Astrocyte (in vitro differentiated cells and primary cell): ENCODE data around the gene FAM180A. TPM values are rescaled to one million over a fixed set of nuclear protein-coding genes. Genes with fewer than 3 reads are reported as not detected.

Source experiments
- DNase-seq: peaks from one replicate; pipeline ENCODE4 v3.0.0-alpha.2; 2010; ENCODE audit warnings: low read depth
- FAIRE-seq: peaks from 2 replicates; lab custom pipeline; 2011; peaks lifted over from hg19 to GRCh38; lab: Jason Lieb, UNC
- H2AFZ ChIP-seq: 2 replicates; pipeline ENCODE4 v1.6.0; 2012; ENCODE audit warnings: low read depth, low read length, inconsistent platforms
- H3K27ac ChIP-seq: 2 replicates; pipeline ENCODE4 v1.5.1; 2011; ENCODE audit warnings: low read depth, low read length, inconsistent platforms
- H3K27me3 ChIP-seq: 2 replicates; pipeline ENCODE4 v1.6.0; 2011; ENCODE audit warnings: low read length, inconsistent platforms; ENCODE audit not compliant: insufficient read depth
- H3K36me3 ChIP-seq: 2 replicates; pipeline ENCODE4 v1.5.1; 2011; ENCODE audit warnings: low read length, inconsistent platforms; ENCODE audit not compliant: insufficient read depth
- H3K4me1 ChIP-seq: 2 replicates; pipeline ENCODE4 v1.5.1; 2011; ENCODE audit warnings: low read length, inconsistent platforms; ENCODE audit not compliant: insufficient read depth
- H3K4me2 ChIP-seq: 2 replicates; pipeline ENCODE4 v1.6.0; 2012; ENCODE audit warnings: low read length, inconsistent platforms
- H3K4me3 ChIP-seq: 2 replicates; pipeline ENCODE4 v1.5.1; 2011; ENCODE audit warnings: low read depth, mild to moderate bottlenecking, low read length, inconsistent platforms; ENCODE audit not compliant: insufficient read depth
- H3K79me2 ChIP-seq: 2 replicates; pipeline ENCODE4 v1.6.0; 2012; ENCODE audit warnings: mild to moderate bottlenecking, low read length, inconsistent platforms; ENCODE audit not compliant: insufficient read depth
- H3K9ac ChIP-seq: 2 replicates; pipeline ENCODE4 v1.6.0; 2012; ENCODE audit warnings: mild to moderate bottlenecking, low read length, inconsistent platforms
- H3K9me3 ChIP-seq: 2 replicates; pipeline ENCODE4 v1.5.1; 2012; ENCODE audit warnings: low read depth, mild to moderate bottlenecking, low read length, inconsistent platforms; ENCODE audit not compliant: insufficient read depth
- H4K20me1 ChIP-seq: 2 replicates; pipeline ENCODE4 v1.6.0; 2012; ENCODE audit warnings: low read length, inconsistent platforms; ENCODE audit not compliant: insufficient read depth
- H3K27ac Mint-ChIP-seq: one replicate; pipeline ENCODE4 v1.8.0; 2021; ENCODE audit warnings: mild to moderate bottlenecking, mixed read lengths; ENCODE audit not compliant: unreplicated experiment
- H3K27me3 Mint-ChIP-seq: one replicate; pipeline ENCODE4 v1.8.0; 2021; ENCODE audit warnings: low read depth, mixed read lengths; ENCODE audit not compliant: unreplicated experiment
- H3K36me3 Mint-ChIP-seq: one replicate; pipeline ENCODE4 v1.8.0; 2021; ENCODE audit warnings: low read depth, mixed read lengths; ENCODE audit not compliant: unreplicated experiment
- H3K4me1 Mint-ChIP-seq: one replicate; pipeline ENCODE4 v1.8.0; 2021; ENCODE audit warnings: low read depth, mixed read lengths; ENCODE audit not compliant: unreplicated experiment
- H3K4me3 Mint-ChIP-seq: one replicate; pipeline ENCODE4 v1.8.0; 2021; ENCODE audit warnings: mild to moderate bottlenecking, moderate library complexity, mixed read lengths; ENCODE audit not compliant: unreplicated experiment
- H3K9me3 Mint-ChIP-seq: one replicate; pipeline ENCODE4 v1.8.0; 2021; ENCODE audit warnings: mild to moderate bottlenecking, mixed read lengths; ENCODE audit not compliant: unreplicated experiment
- CTCF ChIP-seq: IDR thresholded peaks from 2 replicates; pipeline ENCODE4 v1.5.1; 2011; ENCODE audit warnings: low read depth, mild to moderate bottlenecking, inconsistent platforms, low read length, moderate library complexity; ENCODE audit not compliant: insufficient read depth
- EZH2 ChIP-seq: IDR thresholded peaks from 2 replicates; pipeline ENCODE4 v1.6.1; 2012; ENCODE audit warnings: mild to moderate bottlenecking, low read length, inconsistent platforms; ENCODE audit not compliant: insufficient read depth
- total RNA-seq: library from RNA; stranded (reverse); gene quantifications from 2 replicates; pipeline ENCODE4 v1.2.1, GENCODE V29; 2021

FAM180A gene
- total RNA-seq, 1 donor from 2014 or later, result not detected

- H3K27me3 Mint-ChIP-seq, result peaks cover 20% of the 10 kb centered on the region
- TF ChIP-seq CTCF (no peak), EZH2 (no peak)
- H3K4me1 Mint-ChIP-seq, result peaks cover 6% of the 10 kb centered on the region
- FAIRE-seq (no peak), DNase-seq (no peak)
- no peaks in the 10 kb centered on the region for H3K4me1 ChIP-seq
- peaks cover 4% of the 10 kb centered on the region for H3K27me3 ChIP-seq
- H3K4me3 ChIP-seq, result no peak overlapping the region
- no peak overlapping the region for H3K9ac ChIP-seq
- no peaks in the 10 kb centered on the region for H3K36me3 ChIP-seq
- H3K79me2 ChIP-seq, result no peaks in the 10 kb centered on the region
- H3K9me3 Mint-ChIP-seq, result peaks cover 2% of the 10 kb centered on the region
- H4K20me1 ChIP-seq, result no peaks in the 10 kb centered on the region
- H3K9me3 ChIP-seq, result no peaks in the 10 kb centered on the region
- H3K4me3 Mint-ChIP-seq, result no peak overlapping the region
- H3K4me2 ChIP-seq, result no peak overlapping the region
- H3K27ac Mint-ChIP-seq, result no peak overlapping the region
- no peaks in the 10 kb centered on the region for H3K36me3 Mint-ChIP-seq
- H3K27ac ChIP-seq, result no peak overlapping the region
- no peak overlapping the region for H2AFZ ChIP-seq
Measured at GRCh38 chr7:135789431-135789830, 40.8 kb upstream of the FAM180A start.

GRCh38 chr7:135786911-135787310, 38.3 kb upstream of the FAM180A start:
- H4K20me1 ChIP-seq, result no peaks in the 10 kb centered on the region
- H3K4me3 Mint-ChIP-seq, result no peak overlapping the region
- no peaks in the 10 kb centered on the region for H3K36me3 ChIP-seq
- H3K4me1 Mint-ChIP-seq, result peaks cover 3% of the 10 kb centered on the region
- no peak overlapping the region for H2AFZ ChIP-seq
- no peak overlapping the region for H3K4me2 ChIP-seq
- H3K9me3 ChIP-seq, result no peaks in the 10 kb centered on the region
- FAIRE-seq, result no peak
- H3K9ac ChIP-seq, result no peak overlapping the region
- DNase-seq, result no peak
- no peaks in the 10 kb centered on the region for H3K36me3 Mint-ChIP-seq
- no peaks in the 10 kb centered on the region for H3K79me2 ChIP-seq
- H3K27me3 ChIP-seq, result peaks cover 4% of the 10 kb centered on the region
- H3K4me3 ChIP-seq, result no peak overlapping the region
- H3K27me3 Mint-ChIP-seq, result peaks cover 25% of the 10 kb centered on the region
- peaks cover 2% of the 10 kb centered on the region for H3K9me3 Mint-ChIP-seq
- H3K4me1 ChIP-seq, result no peaks in the 10 kb centered on the region
- TF ChIP-seq EZH2 (no peak), CTCF (no peak)
- H3K27ac Mint-ChIP-seq, result no peak overlapping the region
- no peak overlapping the region for H3K27ac ChIP-seq

GRCh38 chr7:135785065-135785464, 36.5 kb upstream of the FAM180A start:
- peaks cover 2% of the 10 kb centered on the region for H3K9me3 Mint-ChIP-seq
- H3K79me2 ChIP-seq, result no peaks in the 10 kb centered on the region
- no peaks in the 10 kb centered on the region for H4K20me1 ChIP-seq
- H3K27me3 Mint-ChIP-seq, result peaks cover 21% of the 10 kb centered on the region
- H3K4me2 ChIP-seq, result no peak overlapping the region
- no peak overlapping the region for H3K4me3 ChIP-seq
- no peaks in the 10 kb centered on the region for H3K9me3 ChIP-seq
- no peak overlapping the region for H2AFZ ChIP-seq
- no peak overlapping the region for H3K9ac ChIP-seq
- H3K27me3 ChIP-seq, result peaks cover 4% of the 10 kb centered on the region
- no peaks in the 10 kb centered on the region for H3K36me3 ChIP-seq
- TF ChIP-seq EZH2 (no peak), CTCF (no peak)
- no peak for DNase-seq
- no peak overlapping the region for H3K27ac Mint-ChIP-seq
- no peaks in the 10 kb centered on the region for H3K36me3 Mint-ChIP-seq
- FAIRE-seq, result no peak
- no peaks in the 10 kb centered on the region for H3K4me1 ChIP-seq
- no peak overlapping the region for H3K4me3 Mint-ChIP-seq
- H3K4me1 Mint-ChIP-seq, result no peaks in the 10 kb centered on the region
- no peak overlapping the region for H3K27ac ChIP-seq
